GM12874 (cell line): ENCODE results near the gene AGTR1.

Experiments used
- TF ChIP-seq, protein P1 (sequence below): IDR thresholded peaks from 2 replicates; pipeline ENCODE4 v1.5.1; 2011; ENCODE audit warnings: low read depth, mild to moderate bottlenecking, control low read depth, low read length, moderate library complexity; ENCODE audit not compliant: insufficient read depth

Gene AGTR1

DNA sequence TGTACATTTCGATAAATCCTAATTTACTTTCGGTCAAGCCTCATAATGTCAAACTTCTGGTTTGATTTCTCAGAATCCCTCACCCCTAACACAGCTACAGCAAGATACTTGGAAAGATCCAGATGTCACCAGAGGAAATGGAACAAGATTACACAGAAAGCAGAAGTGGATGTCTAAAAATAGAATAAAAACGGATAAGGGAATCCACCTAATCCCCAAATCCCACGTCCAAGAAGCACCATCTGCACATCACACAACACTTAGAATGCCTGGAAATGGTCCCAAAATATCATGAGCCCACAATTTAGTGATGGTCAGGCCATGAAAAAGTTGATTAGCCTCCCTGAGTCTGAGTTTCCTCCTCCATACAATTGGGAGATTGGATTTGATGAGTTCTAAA is 61.7 kb downstream of the AGTR1 start:
- TF ChIP-seq, protein P1, sequence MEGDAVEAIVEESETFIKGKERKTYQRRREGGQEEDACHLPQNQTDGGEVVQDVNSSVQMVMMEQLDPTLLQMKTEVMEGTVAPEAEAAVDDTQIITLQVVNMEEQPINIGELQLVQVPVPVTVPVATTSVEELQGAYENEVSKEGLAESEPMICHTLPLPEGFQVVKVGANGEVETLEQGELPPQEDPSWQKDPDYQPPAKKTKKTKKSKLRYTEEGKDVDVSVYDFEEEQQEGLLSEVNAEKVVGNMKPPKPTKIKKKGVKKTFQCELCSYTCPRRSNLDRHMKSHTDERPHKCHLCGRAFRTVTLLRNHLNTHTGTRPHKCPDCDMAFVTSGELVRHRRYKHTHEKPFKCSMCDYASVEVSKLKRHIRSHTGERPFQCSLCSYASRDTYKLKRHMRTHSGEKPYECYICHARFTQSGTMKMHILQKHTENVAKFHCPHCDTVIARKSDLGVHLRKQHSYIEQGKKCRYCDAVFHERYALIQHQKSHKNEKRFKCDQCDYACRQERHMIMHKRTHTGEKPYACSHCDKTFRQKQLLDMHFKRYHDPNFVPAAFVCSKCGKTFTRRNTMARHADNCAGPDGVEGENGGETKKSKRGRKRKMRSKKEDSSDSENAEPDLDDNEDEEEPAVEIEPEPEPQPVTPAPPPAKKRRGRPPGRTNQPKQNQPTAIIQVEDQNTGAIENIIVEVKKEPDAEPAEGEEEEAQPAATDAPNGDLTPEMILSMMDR, result no peak

- TF ChIP-seq, protein P1, result no peak
Observed at GRCh38 chr3:148763156-148763680, 65.5 kb downstream of the AGTR1 start.

DNA sequence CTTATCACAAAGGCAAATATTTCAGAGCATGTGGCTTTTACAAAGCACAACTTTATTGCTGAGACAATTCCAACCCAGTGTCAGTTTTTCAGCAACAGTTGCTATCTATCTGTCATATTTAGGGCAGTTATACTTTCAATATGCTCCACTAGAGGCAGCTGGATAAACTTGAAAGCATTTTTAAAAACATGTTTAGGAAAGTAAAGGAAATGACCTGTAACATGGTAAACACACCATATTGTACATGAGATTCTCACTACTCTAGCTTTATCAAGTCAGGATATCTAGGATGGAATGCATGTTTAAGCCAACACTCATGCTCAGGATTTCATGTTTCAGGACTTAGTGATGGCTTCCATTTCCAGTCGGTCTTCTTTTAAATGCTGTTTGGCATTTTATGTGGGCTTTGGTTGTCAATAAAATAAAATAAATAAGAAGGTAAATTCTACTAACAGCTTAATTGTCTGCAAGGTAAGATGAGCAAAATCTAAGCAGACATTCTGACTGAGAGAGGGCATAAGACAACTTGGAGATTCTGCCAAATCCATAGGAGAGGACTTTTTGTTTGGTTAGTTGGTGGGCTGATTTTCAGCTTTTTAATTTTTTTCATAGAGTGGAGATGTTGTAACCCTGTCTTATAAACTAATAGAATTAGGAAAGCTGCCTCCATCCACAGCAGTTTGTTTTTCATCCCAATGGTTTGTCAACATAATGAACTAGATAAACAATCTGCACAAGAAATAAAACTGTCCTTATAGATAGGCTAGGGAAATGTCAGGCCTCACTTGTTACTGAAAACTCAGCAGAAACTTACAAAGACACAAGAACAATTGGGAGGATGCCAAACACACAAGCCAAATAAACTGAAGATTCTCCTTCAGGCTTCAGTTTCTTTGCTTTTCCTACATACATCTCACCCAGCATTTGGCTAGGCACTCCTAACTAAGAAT is 66.6 kb downstream of the AGTR1 start:
- TF ChIP-seq, protein P1, result no peak

DNA sequence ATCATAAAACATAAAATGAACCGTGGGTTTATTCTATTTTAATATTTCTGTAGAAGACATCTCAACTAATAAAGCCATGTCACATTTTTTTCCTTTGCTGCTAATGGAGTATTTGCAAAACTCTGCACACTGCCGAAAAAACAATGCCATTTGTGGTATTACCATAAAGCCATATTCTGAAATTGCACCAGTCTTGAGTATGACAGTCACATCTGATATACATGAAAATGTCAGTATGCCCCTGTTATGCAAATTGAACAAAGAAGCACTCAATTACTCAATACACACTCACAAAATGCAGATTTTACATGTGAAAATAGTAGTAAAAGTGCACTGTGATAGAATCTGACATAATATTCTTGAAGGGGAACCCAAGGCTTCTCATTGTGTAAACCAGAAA is 74.7 kb downstream of the AGTR1 start:
- TF ChIP-seq, protein P1, result no peak

- TF ChIP-seq, protein P1, result no peak
Observed at GRCh38 chr3:148772835-148773234, 75.1 kb downstream of the AGTR1 start.

DNA sequence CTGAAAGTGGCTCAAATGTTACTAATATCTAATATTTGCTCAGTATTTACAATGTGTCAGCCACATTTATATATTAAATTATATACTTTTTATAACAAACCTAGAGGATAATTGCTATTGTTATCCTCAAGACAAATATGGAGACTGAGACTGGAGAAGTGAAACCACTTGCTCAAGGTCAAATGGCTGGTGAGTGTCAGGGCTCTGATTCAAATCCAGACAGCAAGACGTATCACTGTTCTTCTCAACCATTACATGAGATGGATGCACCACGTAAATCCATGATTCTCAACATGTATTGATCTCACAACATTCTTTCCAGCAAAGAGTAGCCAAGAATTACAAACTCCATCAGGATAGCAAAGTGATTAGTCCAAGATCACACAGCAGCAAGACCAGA is 76.1 kb downstream of the AGTR1 start:
- TF ChIP-seq, protein P1, result no peak

- TF ChIP-seq, protein P1, result no peak
Observed at GRCh38 chr3:148778926-148779325, 81.2 kb downstream of the AGTR1 start.
